ENCODE data around the gene SIAH1.
A peak's percentile ranks its signal among the peaks of the same experiment; 100 is the strongest.
"Not testable (repeated sequence)": the region's sequence is repeated elsewhere in the genome, so short reads cannot be mapped to it uniquely, and the experiment has no call there.

SIAH1 gene

GRCh38 chr16:48393485-48394354, 8.5 kb upstream of the SIAH1 start:
- no peak for DNase-seq (ENCODE audit: low spot score)

GRCh38 chr16:48392407-48392806, 7.2 kb upstream of the SIAH1 start:
- DNase-seq (ENCODE audit: low spot score), result no peak

- DNase-seq (ENCODE audit: low spot score), result no peak
Measured at GRCh38 chr16:48386559-48387312, 1.5 kb upstream of the SIAH1 start.

- peak; percentile 5 for DNase-seq (ENCODE audit: low spot score)
Measured at GRCh38 chr16:48384520-48385252, 527 bp downstream of the SIAH1 start.

GRCh38 chr16:48383877-48384519, 1.2 kb downstream of the SIAH1 start:
- DNase-seq (ENCODE audit: low spot score), result no peak

- no peak for DNase-seq (ENCODE audit: low spot score)
Measured at GRCh38 chr16:48383009-48383876, 2.0 kb downstream of the SIAH1 start.

- no peak for DNase-seq (ENCODE audit: low spot score)
Measured at GRCh38 chr16:48382131-48382530, 3.1 kb downstream of the SIAH1 start.

GRCh38 chr16:48381201-48381600, 4.0 kb downstream of the SIAH1 start:
- no peak for DNase-seq (ENCODE audit: low spot score)

GRCh38 chr16:48378836-48379235, 6.4 kb downstream of the SIAH1 start:
- DNase-seq (ENCODE audit: low spot score), result no peak

GRCh38 chr16:48378276-48378675, 6.9 kb downstream of the SIAH1 start:
- no peak for DNase-seq (ENCODE audit: low spot score)

GRCh38 chr16:48377301-48377700, 7.9 kb downstream of the SIAH1 start:
- DNase-seq (ENCODE audit: low spot score), result not testable (repeated sequence)

- DNase-seq (ENCODE audit: low spot score), result no peak
Measured at GRCh38 chr16:48374255-48374654, 11.0 kb downstream of the SIAH1 start.

GRCh38 chr16:48373258-48374029, 11.8 kb downstream of the SIAH1 start:
- DNase-seq (ENCODE audit: low spot score), result no peak

GRCh38 chr16:48372744-48373143, 12.5 kb downstream of the SIAH1 start:
- no peak for DNase-seq (ENCODE audit: low spot score)

- no peak for DNase-seq (ENCODE audit: low spot score)
Measured at GRCh38 chr16:48371393-48371780, 13.8 kb downstream of the SIAH1 start.

GRCh38 chr16:48370668-48371392, 14.4 kb downstream of the SIAH1 start:
- DNase-seq (ENCODE audit: low spot score), result not testable (repeated sequence)

GRCh38 chr16:48370229-48370628, 15.0 kb downstream of the SIAH1 start:
- no peak for DNase-seq (ENCODE audit: low spot score)

- DNase-seq (ENCODE audit: low spot score), result no peak
Measured at GRCh38 chr16:48369765-48370164, 15.4 kb downstream of the SIAH1 start.

- DNase-seq (ENCODE audit: low spot score), result no peak
Measured at GRCh38 chr16:48367441-48368049, 17.7 kb downstream of the SIAH1 start.

Data from CD4-positive, alpha-beta T cell treated with Interleukin-6 at 100 ng/mL for 8 hours (primary cell).